Measurements from ENCODE around the gene SLC16A8. TPM values are rescaled to one million over a fixed set of nuclear protein-coding genes. Genes with fewer than 3 reads are reported as not detected.

The SLC16A8 gene
- total and polyA plus RNA-seq, 4 donors = 0.32 to 0.64 (median 0.39) TPM; not detected in 1

- Histone ChIP-seq H3K36me3 (ENCODE audit: control insufficient read depth in 4 of 4, insufficient read depth in 4 of 4, low read length in 4 of 4) (no peaks in the 10 kb centered on the region), H3K27ac (ENCODE audit: low read depth in 1 of 2, low read length in 1 of 2) (no peak overlapping the region), H3K4me3 (no peak overlapping the region), H3K9ac (ENCODE audit: insufficient read depth in 1 of 2, low read length in 2 of 2) (no peak overlapping the region), H3K4me1 (ENCODE audit: control insufficient read depth in 5 of 5, insufficient read depth in 5 of 5, low read length in 5 of 5) (peaks cover 0 to 18% (median 9%) of the 10 kb centered on the region in 5 donors), H3K9me3 (ENCODE audit: control insufficient read depth in 4 of 4, insufficient read depth in 3 of 4, low read length in 3 of 4) (peaks cover 0 to 2% (median 0%) of the 10 kb centered on the region in 4 donors), H3K27me3 (ENCODE audit: control insufficient read depth in 3 of 3, insufficient read depth in 3 of 3, low read length in 2 of 3) (no peaks in the 10 kb centered on the region)
- TF ChIP-seq, protein P1, sequence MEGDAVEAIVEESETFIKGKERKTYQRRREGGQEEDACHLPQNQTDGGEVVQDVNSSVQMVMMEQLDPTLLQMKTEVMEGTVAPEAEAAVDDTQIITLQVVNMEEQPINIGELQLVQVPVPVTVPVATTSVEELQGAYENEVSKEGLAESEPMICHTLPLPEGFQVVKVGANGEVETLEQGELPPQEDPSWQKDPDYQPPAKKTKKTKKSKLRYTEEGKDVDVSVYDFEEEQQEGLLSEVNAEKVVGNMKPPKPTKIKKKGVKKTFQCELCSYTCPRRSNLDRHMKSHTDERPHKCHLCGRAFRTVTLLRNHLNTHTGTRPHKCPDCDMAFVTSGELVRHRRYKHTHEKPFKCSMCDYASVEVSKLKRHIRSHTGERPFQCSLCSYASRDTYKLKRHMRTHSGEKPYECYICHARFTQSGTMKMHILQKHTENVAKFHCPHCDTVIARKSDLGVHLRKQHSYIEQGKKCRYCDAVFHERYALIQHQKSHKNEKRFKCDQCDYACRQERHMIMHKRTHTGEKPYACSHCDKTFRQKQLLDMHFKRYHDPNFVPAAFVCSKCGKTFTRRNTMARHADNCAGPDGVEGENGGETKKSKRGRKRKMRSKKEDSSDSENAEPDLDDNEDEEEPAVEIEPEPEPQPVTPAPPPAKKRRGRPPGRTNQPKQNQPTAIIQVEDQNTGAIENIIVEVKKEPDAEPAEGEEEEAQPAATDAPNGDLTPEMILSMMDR (IDR thresholded peaks at IDR 0.05; ENCODE audit: control extremely low read depth, extremely low read depth) = no peak
- no peak for DNase-seq
- ATAC-seq (ENCODE audit: insufficient read depth, low FRiP score) = no peak
These were observed 54.6 kb downstream of the SLC16A8 start for GRCh38 chr22:38029370-38029769.

DNA sequence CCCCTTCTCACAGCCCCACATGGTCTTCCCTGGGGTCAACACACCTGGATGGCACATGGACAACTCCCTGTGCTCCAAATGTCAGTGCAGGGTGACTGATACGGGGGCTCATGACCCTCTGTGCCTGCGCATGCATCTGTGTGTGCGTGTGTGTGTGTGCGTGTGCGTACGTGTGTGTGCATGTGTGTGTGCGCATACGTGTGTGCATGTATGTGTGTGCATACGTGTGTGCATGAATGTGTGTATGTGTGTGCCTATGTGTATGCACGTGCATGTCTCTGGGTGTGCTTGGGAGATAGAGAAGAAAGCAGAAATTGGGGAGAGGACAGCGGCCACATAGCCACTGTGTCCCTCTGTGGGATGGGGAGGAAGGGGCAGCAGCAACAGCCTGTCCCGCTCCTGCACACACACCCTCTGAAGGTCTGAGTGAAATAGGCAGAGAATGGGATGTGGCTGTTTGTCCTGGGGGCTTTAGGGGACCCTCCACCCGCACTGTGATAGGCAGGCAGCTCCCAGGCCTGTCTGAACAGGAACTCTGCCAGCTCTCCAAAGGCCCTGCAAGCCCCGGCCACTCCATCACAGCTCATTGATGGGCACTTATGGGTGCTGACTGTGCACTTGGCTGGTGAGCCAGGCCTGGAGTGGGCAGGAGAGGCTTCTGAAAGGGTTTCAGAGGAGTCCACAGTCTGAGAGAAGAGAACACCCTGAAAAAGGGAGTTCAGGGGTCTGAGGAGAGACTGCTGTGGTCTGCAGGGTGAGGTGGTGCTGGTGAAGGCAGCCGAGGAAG is 55.4 kb downstream of the SLC16A8 start:
- Histone ChIP-seq H3K27ac (ENCODE audit: low read depth in 1 of 2, low read length in 1 of 2) (no peak overlapping the region), H3K9me3 (ENCODE audit: control insufficient read depth in 4 of 4, insufficient read depth in 3 of 4, low read length in 3 of 4) (peaks cover 0 to 2% (median 0%) of the 10 kb centered on the region in 4 donors), H3K4me3 (no peak overlapping the region), H3K9ac (ENCODE audit: insufficient read depth in 1 of 2, low read length in 2 of 2) (no peak overlapping the region), H3K36me3 (ENCODE audit: control insufficient read depth in 4 of 4, insufficient read depth in 4 of 4, low read length in 4 of 4) (no peaks in the 10 kb centered on the region), H3K27me3 (ENCODE audit: control insufficient read depth in 3 of 3, insufficient read depth in 3 of 3, low read length in 2 of 3) (no peaks in the 10 kb centered on the region), H3K4me1 (ENCODE audit: control insufficient read depth in 5 of 5, insufficient read depth in 5 of 5, low read length in 5 of 5) (peaks cover 0 to 9% (median 6%) of the 10 kb centered on the region in 5 donors)
- 87 to 95% methylated on average over 15 of the region's 15 CpGs for WGBS, 2 donors
- ATAC-seq (ENCODE audit: insufficient read depth, low FRiP score) (no peak), DNase-seq (peak in 1 of 3 donors; percentile 47)
- TF ChIP-seq, protein P1 (IDR thresholded peaks at IDR 0.05; ENCODE audit: control extremely low read depth, extremely low read depth) = no peak

Other genes starting within 250 kb of the SLC16A8 start
- gene ANKRD54, start 239.8 kb downstream of the SLC16A8 start, total RNA-seq = 10 to 100 TPM; 19.8 to 31.8 TPM
- 10 to 100 TPM; 19.3 to 20.2 TPM for gene ANKRD54, start 239.8 kb downstream of the SLC16A8 start, polyA plus RNA-seq
- 100 to 1,000 TPM; 281 to 420 TPM for gene EIF3L, start 234.8 kb downstream of the SLC16A8 start, total RNA-seq
- gene EIF3L, start 234.8 kb downstream of the SLC16A8 start, polyA plus RNA-seq = 100 to 1,000 TPM; 175 to 224 TPM
- gene MICALL1, start 177.9 kb downstream of the SLC16A8 start, total RNA-seq = 10 to 100 TPM; 15.4 to 29.1 TPM
- 10 to 100 TPM; 12.9 to 19.6 TPM for gene MICALL1, start 177.9 kb downstream of the SLC16A8 start, polyA plus RNA-seq
- gene C22orf23, start 130.6 kb downstream of the SLC16A8 start, total RNA-seq = 1 to 10 TPM; 1.1 to 4.2 TPM
- 1 to 10 TPM; 1.4 to 1.6 TPM for gene C22orf23, start 130.6 kb downstream of the SLC16A8 start, polyA plus RNA-seq
- 10 to 100 TPM; 36.8 to 62.3 TPM for gene POLR2F, start 130.5 kb downstream of the SLC16A8 start, total RNA-seq
- gene POLR2F, start 130.5 kb downstream of the SLC16A8 start, polyA plus RNA-seq = 100 to 1,000 TPM in 1 of 2 donors, 10 to 100 TPM in 1; 96.9 to 161 TPM
- gene SOX10, start 99.6 kb downstream of the SLC16A8 start, total RNA-seq = under 1 TPM in 1 of 2 donors, not detected in 1; 0.54 TPM
- under 1 TPM in 1 of 2 donors, not detected in 1; 0.10 TPM for gene SOX10, start 99.6 kb downstream of the SLC16A8 start, polyA plus RNA-seq
- 10 to 100 TPM; 32.4 to 45.6 TPM for gene PICK1, start 26.8 kb downstream of the SLC16A8 start, total RNA-seq
- gene PICK1, start 26.8 kb downstream of the SLC16A8 start, polyA plus RNA-seq = 10 to 100 TPM; 33.3 to 41.4 TPM
- under 1 TPM; 0.17 to 0.49 TPM for gene BAIAP2L2, start 26.5 kb upstream of the SLC16A8 start, total RNA-seq
- gene BAIAP2L2, start 26.5 kb upstream of the SLC16A8 start, polyA plus RNA-seq = 1 to 10 TPM in 1 of 2 donors, under 1 TPM in 1; 0.44 to 1.0 TPM
- gene PLA2G6, start 97.6 kb upstream of the SLC16A8 start, total RNA-seq = 10 to 100 TPM; 36.8 to 73.5 TPM
- gene PLA2G6, start 97.6 kb upstream of the SLC16A8 start, polyA plus RNA-seq = 10 to 100 TPM; 11.9 to 37.8 TPM
- gene MAFF, start 117.8 kb upstream of the SLC16A8 start, total RNA-seq = 10 to 100 TPM; 30.0 to 43.9 TPM
- gene MAFF, start 117.8 kb upstream of the SLC16A8 start, polyA plus RNA-seq = 10 to 100 TPM; 36.3 to 57.8 TPM
- gene TMEM184B, start 188.8 kb upstream of the SLC16A8 start, total RNA-seq = 10 to 100 TPM; 39.9 to 82.4 TPM
- 10 to 100 TPM; 26.3 to 39.9 TPM for gene TMEM184B, start 188.8 kb upstream of the SLC16A8 start, polyA plus RNA-seq
- 100 to 1,000 TPM; 118 to 121 TPM for gene CSNK1E, start 233.2 kb upstream of the SLC16A8 start, total RNA-seq
- 100 to 1,000 TPM in 1 of 2 donors, 10 to 100 TPM in 1; 87.2 to 106 TPM for gene CSNK1E, start 233.2 kb upstream of the SLC16A8 start, polyA plus RNA-seq

All from lung (tissue), 12 donors.